Endothelial cell of umbilical vein (primary cell): Measurements from ENCODE around the gene ADCYAP1R1. TPM values are rescaled to one million over a fixed set of nuclear protein-coding genes. Genes with fewer than 3 reads are reported as not detected.

Experiments used
- BruUV-seq: library from RNA; stranded (reverse); fragments of 400-500 nt; replicated peaks from 2 replicates; lab custom pipeline; 2021; lab: Mats Ljungman, UMichigan
- CTCF ChIA-PET: fragments of 300-600, 350-600 bp; sonication (Branson Sonifier 250); formaldehyde crosslinking; loops from one replicate; lab custom pipeline; 2021; ENCODE audit warnings: antibody characterized with exemption, inconsistent platforms; lab: Charles Lee
- POLR2A ChIA-PET: fragments of 300-600, 350-600 bp; sonication (Branson Sonifier 250); formaldehyde crosslinking; loops from one replicate; lab custom pipeline; 2021; ENCODE audit warnings: antibody characterized with exemption, inconsistent platforms; lab: Charles Lee
- DNase-seq: peaks from one replicate; pipeline ENCODE4 v3.0.0-alpha.2; 2011; ENCODE audit warnings: low read depth, low spot score
- FAIRE-seq: peaks from 2 replicates; lab custom pipeline; 2011; peaks lifted over from hg19 to GRCh38; lab: Jason Lieb, UNC
- H2AFZ ChIP-seq: 2 replicates; pipeline ENCODE4 v1.6.0; 2012; ENCODE audit warnings: low read depth, low read length, control low read depth, inconsistent platforms
- H3K27ac ChIP-seq: 2 replicates; pipeline ENCODE4 v1.5.1; 2011; ENCODE audit warnings: low read depth, mild to moderate bottlenecking, control low read depth, low read length, moderate library complexity; ENCODE audit not compliant: insufficient read depth
- H3K27me3 ChIP-seq, 2 experiments: 2 replicates each; pipeline versions ENCODE4 v1.6.0 to v1.6.1; 2011; ENCODE audit warnings: low read length in 2 of 2, mixed read lengths in 1 of 2; ENCODE audit not compliant: control insufficient read depth in 2 of 2, insufficient read depth in 2 of 2
- H3K36me3 ChIP-seq, 2 experiments: 2 replicates in 1 of 2; 3 replicates in 1 of 2; pipeline ENCODE4 v1.5.1; 2011; ENCODE audit warnings: low read length in 2 of 2, mild to moderate bottlenecking in 1 of 2, moderate library complexity in 1 of 2; ENCODE audit not compliant: control insufficient read depth in 2 of 2, insufficient read depth in 2 of 2; ENCODE audit errors: extremely low read depth in 1 of 2
- H3K4me1 ChIP-seq: 3 replicates; pipeline ENCODE4 v1.5.1; 2011; ENCODE audit warnings: mild to moderate bottlenecking, low read length; ENCODE audit not compliant: control insufficient read depth, insufficient read depth; ENCODE audit errors: extremely low read depth
- H3K4me2 ChIP-seq: 2 replicates; pipeline ENCODE4 v1.6.1; 2011; ENCODE audit warnings: low read length, control low read depth, mixed read lengths; ENCODE audit not compliant: insufficient read depth
- H3K4me3 ChIP-seq, 3 experiments: fragments of 200-600 bp in 1 of 3; sonication (generic), shearing (Covaris generic) in 1 of 3; replicated peaks in 1 of 3; 2 replicates each; pipeline ENCODE4 v1.5.1; 2011 to 2016; ENCODE audit warnings: control low read depth in 3 of 3, low read length in 3 of 3, mild to moderate bottlenecking in 2 of 3, inconsistent platforms in 1 of 3, low read depth in 1 of 3, moderate library complexity in 1 of 3; ENCODE audit not compliant: insufficient read depth in 1 of 3
- H3K79me2 ChIP-seq: 2 replicates; pipeline ENCODE4 v1.6.0; 2012; ENCODE audit warnings: low read length, inconsistent platforms; ENCODE audit not compliant: control insufficient read depth, insufficient read depth
- H3K9ac ChIP-seq: replicated peaks from 2 replicates; pipeline ENCODE3; 2011; ENCODE audit warnings: low read length, control low read depth; ENCODE audit not compliant: insufficient read depth; ENCODE audit errors: extremely low read depth
- H3K9me1 ChIP-seq: replicated peaks from 3 replicates; pipeline ENCODE4 v1.6.0; 2011; ENCODE audit warnings: mild to moderate bottlenecking, low read length; ENCODE audit not compliant: control insufficient read depth, insufficient read depth; ENCODE audit errors: extremely low read depth
- H3K9me3 ChIP-seq: replicated peaks from 2 replicates; pipeline ENCODE4 v1.5.1; 2012; ENCODE audit warnings: low read length, inconsistent platforms; ENCODE audit not compliant: control insufficient read depth, insufficient read depth
- H4K20me1 ChIP-seq: replicated peaks from 2 replicates; pipeline ENCODE3; 2011; ENCODE audit warnings: mild to moderate bottlenecking, low read length; ENCODE audit not compliant: control insufficient read depth, insufficient read depth; ENCODE audit errors: extremely low read depth
- EZH2 ChIP-seq: IDR thresholded peaks from 2 replicates; pipeline ENCODE4 v1.6.1; 2012; ENCODE audit warnings: borderline replicate concordance, low read depth, mild to moderate bottlenecking, moderate library complexity, low read length, inconsistent platforms; ENCODE audit not compliant: severe bottlenecking
- FOS ChIP-seq: IDR thresholded peaks from 2 replicates; pipeline ENCODE4 v1.6.1; 2011; ENCODE audit warnings: mild to moderate bottlenecking, low read length, moderate library complexity, borderline replicate concordance; ENCODE audit not compliant: insufficient read depth
- GATA2 ChIP-seq: IDR thresholded peaks from 2 replicates; pipeline ENCODE4 v1.7.0; 2011; ENCODE audit warnings: low read depth, mild to moderate bottlenecking, moderate library complexity, mixed read lengths, low read length; ENCODE audit not compliant: insufficient read length, insufficient read depth
- JUN ChIP-seq: IDR thresholded peaks from 2 replicates; pipeline ENCODE4 v1.6.1; 2011; ENCODE audit warnings: borderline replicate concordance, low read depth; ENCODE audit not compliant: insufficient read length, insufficient read depth
- MYC ChIP-seq: IDR thresholded peaks from one replicate; pipeline ENCODE4 v1.6.1; 2011; ENCODE audit warnings: mild to moderate bottlenecking, low read depth, low read length
- POLR2A ChIP-seq: IDR thresholded peaks from 2 replicates; pipeline ENCODE4 v1.6.1; 2012; ENCODE audit warnings: low read depth, mild to moderate bottlenecking, control low read depth, low read length
- POLR2AphosphoS5 ChIP-seq: IDR thresholded peaks from 2 replicates; pipeline ENCODE4 v1.6.1; 2012; ENCODE audit warnings: low read depth, mild to moderate bottlenecking, control low read depth, low read length, moderate library complexity; ENCODE audit not compliant: insufficient read depth
- dilution Hi-C: fragments of 300-500 bp; cut with MboI; formaldehyde crosslinking; loops from one replicate; pipeline ENCODE4 v1.15.0; 2019; ENCODE audit warnings: low sequenced_read_pairs; ENCODE audit not compliant: extremely low pct_ligation_motif_present
- intact Hi-C: fragments of 100-400 bp; cut with micrococcal nuclease; formaldehyde crosslinking; loops from one replicate; pipeline ENCODE4 v1.10.0; 2022
- polyA plus RNA-seq, 4 experiments: library from polyadenylated mRNA; depleted of rRNA in 3 of 4; stranded (reverse) in 3 of 4; unstranded in 1 of 4; fragments of >200 nt; gene quantifications; 2 replicates each; pipeline versions ENCODE4 v1.2.1 to v1.2.3, GENCODE V29; 2011 to 2012; ENCODE audit warnings: missing spikeins in 1 of 4
- total RNA-seq: library from RNA; stranded (reverse); gene quantifications from 2 replicates; pipeline ENCODE4 v1.2.3, GENCODE V29; 2021
- TF ChIP-seq, protein P1 (sequence below), 2 donors: IDR thresholded peaks; 1 replicate in 1 of 2; 2 replicates in 1 of 2; pipeline ENCODE4 v1.5.1; 2011; ENCODE audit warnings: low read length in 2 of 2, mild to moderate bottlenecking in 2 of 2, moderate library complexity in 2 of 2, control low read depth in 1 of 2, inconsistent platforms in 1 of 2, low read depth in 1 of 2; ENCODE audit not compliant: insufficient read depth in 1 of 2; ENCODE audit errors: extremely low read depth in 1 of 2
- TF ChIP-seq, protein P2 (sequence below): IDR thresholded peaks from 2 replicates; pipeline ENCODE4 v1.6.1; 2011; ENCODE audit not compliant: insufficient read depth, insufficient read length

ADCYAP1R1 gene
- total and polyA plus RNA-seq, 2 donors (not counting 3 experiments of a cell fraction or from before 2014, with no cell fraction given): 0.04 TPM; not detected in 1

DNA sequence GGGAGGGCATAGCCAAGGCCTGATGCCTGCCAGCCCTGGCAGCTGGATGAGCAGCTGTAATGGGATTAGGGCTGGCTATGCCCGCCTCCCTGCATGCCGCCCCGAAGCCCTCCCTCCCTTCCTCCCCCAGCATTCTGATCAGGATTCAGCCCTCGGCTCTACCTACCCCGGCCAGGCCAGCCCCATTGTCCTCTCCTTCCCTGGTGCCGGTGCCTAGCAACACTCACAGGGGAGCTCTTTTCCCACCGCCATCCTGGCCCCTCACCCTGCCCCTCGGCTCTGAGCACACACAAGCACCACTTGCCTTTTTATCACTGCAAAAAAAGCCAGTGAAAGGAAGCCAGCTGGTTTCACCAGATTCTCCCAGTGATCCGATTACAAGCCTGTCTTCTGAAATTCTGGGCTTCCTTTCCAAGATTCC lies 9.0 kb upstream of the ADCYAP1R1 start:
- Histone ChIP-seq H3K9me3 (no peaks in the 10 kb centered on the region), H3K4me1 (no peaks in the 10 kb centered on the region), H3K4me2 (no peak overlapping the region), H3K36me3 (no peaks in the 10 kb centered on the region), H3K79me2 (no peaks in the 10 kb centered on the region), H3K27me3 (peaks cover 10 to 16% of the 10 kb centered on the region in 2 experiments), H4K20me1 (no peaks in the 10 kb centered on the region), H3K4me3 (no peak overlapping the region), H3K27ac (no peak overlapping the region), H2AFZ (no peak overlapping the region), H3K9me1 (no peaks in the 10 kb centered on the region), H3K9ac (no peak overlapping the region)
- DNase-seq (no peak), FAIRE-seq (no peak)
- intact Hi-C loops (no loop called here), dilution Hi-C loops (no loop called here)
- POLR2A ChIA-PET: no interaction called here
- no TSS peak for BruUV-seq
- CTCF ChIA-PET: interaction anchor here (0.7 kb wide), 1 partner anchor 80 kb away, joined by 3 read pairs; no protein-coding TSS in a partner anchor
- TF ChIP-seq, protein P1, sequence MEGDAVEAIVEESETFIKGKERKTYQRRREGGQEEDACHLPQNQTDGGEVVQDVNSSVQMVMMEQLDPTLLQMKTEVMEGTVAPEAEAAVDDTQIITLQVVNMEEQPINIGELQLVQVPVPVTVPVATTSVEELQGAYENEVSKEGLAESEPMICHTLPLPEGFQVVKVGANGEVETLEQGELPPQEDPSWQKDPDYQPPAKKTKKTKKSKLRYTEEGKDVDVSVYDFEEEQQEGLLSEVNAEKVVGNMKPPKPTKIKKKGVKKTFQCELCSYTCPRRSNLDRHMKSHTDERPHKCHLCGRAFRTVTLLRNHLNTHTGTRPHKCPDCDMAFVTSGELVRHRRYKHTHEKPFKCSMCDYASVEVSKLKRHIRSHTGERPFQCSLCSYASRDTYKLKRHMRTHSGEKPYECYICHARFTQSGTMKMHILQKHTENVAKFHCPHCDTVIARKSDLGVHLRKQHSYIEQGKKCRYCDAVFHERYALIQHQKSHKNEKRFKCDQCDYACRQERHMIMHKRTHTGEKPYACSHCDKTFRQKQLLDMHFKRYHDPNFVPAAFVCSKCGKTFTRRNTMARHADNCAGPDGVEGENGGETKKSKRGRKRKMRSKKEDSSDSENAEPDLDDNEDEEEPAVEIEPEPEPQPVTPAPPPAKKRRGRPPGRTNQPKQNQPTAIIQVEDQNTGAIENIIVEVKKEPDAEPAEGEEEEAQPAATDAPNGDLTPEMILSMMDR (IDR thresholded peaks at IDR 0.05; ENCODE audit: extremely low read depth in 1 of 2, insufficient read depth in 1 of 2, low read depth in 1 of 2, low read length in 2 of 2): no peak
- TF ChIP-seq POLR2A (no peak), EZH2 (no peak), POLR2AphosphoS5 (no peak), GATA2 (no peak), MYC (no peak), FOS (no peak), JUN (no peak)
- TF ChIP-seq, protein P2, sequence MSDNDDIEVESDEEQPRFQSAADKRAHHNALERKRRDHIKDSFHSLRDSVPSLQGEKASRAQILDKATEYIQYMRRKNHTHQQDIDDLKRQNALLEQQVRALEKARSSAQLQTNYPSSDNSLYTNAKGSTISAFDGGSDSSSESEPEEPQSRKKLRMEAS: no peak
